T47D (cell line): ENCODE results near the gene MSRB2.

ENCODE experiments used
- DNase-seq, 2 experiments: peaks; one replicate each; pipeline versions ENCODE4 v3.0.0 to v3.0.0-alpha.2; 2011 to 2012; ENCODE audit warnings: low read depth in 1 of 2, low spot score in 1 of 2
- JUND ChIP-seq: IDR thresholded peaks from 2 replicates; pipeline ENCODE4 v1.6.1; 2012; ENCODE audit warnings: low read depth
- in situ Hi-C: cut with HindIII; loops from 2 replicates; pipeline ENCODE4 v1.10.0; 2016; ENCODE audit warnings: low sequenced_read_pairs, low pct_unique_long_range_greater_than_20kb

The MSRB2 gene

DNA sequence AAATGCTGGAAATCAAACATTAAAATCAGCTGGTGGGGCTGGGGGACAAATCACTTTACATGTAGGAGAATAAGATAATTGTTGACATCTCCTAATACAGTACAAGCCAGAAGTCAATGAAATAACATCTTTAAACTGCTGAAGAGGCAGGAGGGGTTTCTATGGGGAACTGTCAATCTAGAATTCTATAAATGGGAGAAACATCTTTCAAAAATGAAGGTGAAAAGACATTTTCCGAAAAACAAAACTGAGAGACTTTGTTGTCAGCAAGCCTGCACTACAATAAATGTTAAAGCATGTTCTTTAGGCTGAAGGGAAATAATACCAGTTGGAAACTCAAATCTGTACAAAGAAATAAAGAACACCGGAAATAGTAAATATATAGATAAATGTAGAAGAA lies 17.3 kb upstream of the MSRB2 start:
- no peak for DNase-seq
- in situ Hi-C loops, result no loop called here
- TF ChIP-seq JUND, result no peak

GRCh38 chr10:23079700-23080099 lies 15.7 kb upstream of the MSRB2 start:
- DNase-seq, result peak in 1 of 2 experiments; percentile 27
- no peak for TF ChIP-seq JUND

GRCh38 chr10:23080262-23080661 lies 15.1 kb upstream of the MSRB2 start:
- in situ Hi-C loops, result no loop called here
- TF ChIP-seq JUND, result no peak

More at GRCh38 chr10:23079700-23080099, 15.7 kb upstream of the MSRB2 start:
- in situ Hi-C loops, result no loop called here

DNA sequence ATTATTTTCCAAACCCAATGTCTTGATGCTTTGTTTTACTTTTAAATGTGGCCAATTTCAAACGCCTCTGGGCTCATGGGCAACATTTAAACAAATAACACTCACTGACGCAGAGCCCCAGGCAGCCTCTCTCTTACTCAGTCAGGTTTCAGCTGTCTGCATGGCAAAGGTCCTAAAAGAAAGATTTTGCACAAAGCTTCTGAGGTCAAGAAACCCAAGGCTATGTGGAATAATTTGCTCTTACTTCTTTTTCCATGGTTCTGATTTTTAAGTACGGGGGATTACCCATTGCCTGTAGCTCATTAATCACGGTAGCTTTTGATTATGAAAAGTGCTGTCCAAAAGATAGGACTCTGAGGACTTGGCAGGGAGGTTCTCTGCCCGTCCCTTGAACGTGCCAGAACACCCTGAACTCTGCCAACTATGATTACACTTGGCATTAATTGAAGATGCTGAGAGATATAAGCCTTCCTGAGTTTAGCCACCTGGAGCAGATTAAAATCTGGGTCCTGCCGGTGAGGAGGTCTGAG lies 14.1 kb upstream of the MSRB2 start:
- DNase-seq, result peak in 1 of 2 experiments; percentile 51
- in situ Hi-C loops, result no loop called here
- TF ChIP-seq JUND, result no peak

More at GRCh38 chr10:23080262-23080661, 15.1 kb upstream of the MSRB2 start:
- no peak for DNase-seq

DNA sequence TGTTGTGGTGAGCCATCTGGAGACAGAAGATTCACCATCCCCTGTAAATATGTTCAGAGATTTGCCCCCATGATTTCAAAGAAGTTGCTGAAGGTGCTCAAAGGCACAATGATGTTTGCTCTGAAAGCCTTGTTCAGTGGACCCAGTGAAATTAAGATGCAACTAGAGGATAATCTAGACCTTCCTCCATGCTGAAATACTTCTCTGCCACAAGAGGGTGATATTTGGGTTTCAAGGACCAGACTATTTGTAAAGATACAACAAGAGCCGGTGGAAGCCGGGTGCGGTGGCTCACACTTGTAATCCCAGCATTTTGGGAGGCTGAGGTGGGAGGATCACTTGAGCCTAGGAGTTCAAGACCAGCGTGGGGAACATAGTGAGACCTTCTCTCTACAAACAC lies 13.5 kb upstream of the MSRB2 start:
- no peak for TF ChIP-seq JUND
- DNase-seq, result peak in 1 of 2 experiments; percentile 64
- in situ Hi-C loops, result no loop called here

DNA sequence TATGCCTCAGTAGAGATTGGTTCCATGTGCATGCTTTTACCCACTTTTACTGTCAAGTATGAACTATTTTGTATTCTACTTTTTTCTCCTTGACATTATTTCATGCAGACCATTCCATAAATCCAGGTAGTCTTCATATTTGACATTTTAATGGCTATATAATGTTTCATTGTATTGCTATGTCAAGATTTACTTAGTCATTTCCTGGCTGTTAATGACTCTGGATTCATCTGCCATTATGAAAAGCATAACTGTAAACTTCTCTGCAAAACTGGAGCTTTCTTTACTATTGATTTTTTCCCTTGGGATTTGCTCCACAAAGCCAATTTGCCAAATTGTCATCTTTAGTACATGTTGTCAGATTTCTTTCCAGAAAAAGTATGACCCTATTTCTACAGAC lies 6.8 kb upstream of the MSRB2 start:
- in situ Hi-C loops, result no loop called here
- TF ChIP-seq JUND, result no peak
- DNase-seq, result no peak

GRCh38 chr10:23094786-23095403 lies 484 bp upstream of the MSRB2 start:
- no peak for TF ChIP-seq JUND
- no peak for DNase-seq
- in situ Hi-C loops, result no loop called here

DNA sequence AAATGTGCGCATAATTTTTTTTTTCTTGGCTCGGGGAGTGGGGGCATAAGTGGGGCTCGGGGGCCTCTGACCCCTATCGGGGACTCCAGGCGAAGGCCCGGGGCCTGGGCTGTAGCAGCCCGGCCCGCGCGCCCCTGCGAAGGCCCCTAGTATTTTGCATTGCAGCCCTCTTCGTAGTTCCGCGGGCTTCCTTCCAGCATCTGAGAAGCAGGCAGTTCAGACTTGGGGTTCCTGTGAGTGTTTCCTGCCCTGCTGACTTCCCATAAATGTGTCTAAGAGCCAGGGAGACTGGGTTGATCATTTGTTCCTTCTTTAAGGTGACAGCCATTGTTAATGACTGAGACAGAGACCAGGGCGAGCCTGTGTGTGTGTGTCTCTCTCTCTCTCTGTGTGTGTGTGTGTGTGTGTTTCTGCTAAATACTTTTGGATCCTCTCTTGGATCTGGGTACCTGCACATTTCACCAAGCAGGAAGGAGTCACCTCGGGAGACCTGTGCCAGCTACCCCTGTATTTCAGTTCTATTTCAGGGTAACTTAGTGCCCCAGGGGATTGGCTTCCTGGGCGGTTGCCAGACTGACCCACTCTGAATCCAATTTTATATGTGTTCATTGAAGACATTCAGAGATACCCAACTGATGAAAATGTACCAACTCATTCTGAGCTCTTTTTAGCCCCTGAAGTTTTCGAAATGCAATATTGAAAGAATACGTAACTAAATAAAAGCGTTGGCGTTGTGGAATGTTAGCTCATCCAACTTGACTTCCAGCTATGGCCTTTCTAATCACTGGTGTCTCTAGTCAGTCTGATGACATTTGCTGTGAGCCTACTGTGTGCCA lies 805 bp downstream of the MSRB2 start:
- in situ Hi-C loops, result no loop called here
- peak in 1 of 2 experiments; percentile 30 for DNase-seq
- TF ChIP-seq JUND, result no peak

GRCh38 chr10:23096802-23097549 lies 1.6 kb downstream of the MSRB2 start:
- in situ Hi-C loops, result no loop called here
- no peak for TF ChIP-seq JUND
- no peak for DNase-seq

DNA sequence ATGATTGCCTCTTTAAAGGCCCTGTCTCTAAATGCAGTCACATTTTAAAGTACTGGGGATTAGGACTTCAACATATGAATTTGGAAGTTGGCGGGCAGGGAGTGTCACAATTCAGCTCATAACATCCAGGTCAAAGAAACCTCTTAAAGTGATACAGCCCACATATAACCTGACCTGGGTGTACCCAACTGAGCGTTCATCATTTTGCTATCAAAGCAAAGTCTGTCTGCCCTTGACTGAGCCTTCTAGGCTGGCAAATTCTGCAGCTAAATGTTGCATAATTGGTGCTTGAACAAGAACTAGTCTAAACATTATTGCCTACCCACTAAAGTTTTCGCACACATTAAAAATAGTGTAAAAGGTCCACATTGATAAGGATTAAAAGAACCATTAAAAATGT lies 3.7 kb downstream of the MSRB2 start:
- no peak for DNase-seq
- in situ Hi-C loops, result no loop called here
- no peak for TF ChIP-seq JUND

GRCh38 chr10:23099816-23100215 lies 4.4 kb downstream of the MSRB2 start:
- in situ Hi-C loops, result no loop called here
- no peak for DNase-seq
- no peak for TF ChIP-seq JUND

DNA sequence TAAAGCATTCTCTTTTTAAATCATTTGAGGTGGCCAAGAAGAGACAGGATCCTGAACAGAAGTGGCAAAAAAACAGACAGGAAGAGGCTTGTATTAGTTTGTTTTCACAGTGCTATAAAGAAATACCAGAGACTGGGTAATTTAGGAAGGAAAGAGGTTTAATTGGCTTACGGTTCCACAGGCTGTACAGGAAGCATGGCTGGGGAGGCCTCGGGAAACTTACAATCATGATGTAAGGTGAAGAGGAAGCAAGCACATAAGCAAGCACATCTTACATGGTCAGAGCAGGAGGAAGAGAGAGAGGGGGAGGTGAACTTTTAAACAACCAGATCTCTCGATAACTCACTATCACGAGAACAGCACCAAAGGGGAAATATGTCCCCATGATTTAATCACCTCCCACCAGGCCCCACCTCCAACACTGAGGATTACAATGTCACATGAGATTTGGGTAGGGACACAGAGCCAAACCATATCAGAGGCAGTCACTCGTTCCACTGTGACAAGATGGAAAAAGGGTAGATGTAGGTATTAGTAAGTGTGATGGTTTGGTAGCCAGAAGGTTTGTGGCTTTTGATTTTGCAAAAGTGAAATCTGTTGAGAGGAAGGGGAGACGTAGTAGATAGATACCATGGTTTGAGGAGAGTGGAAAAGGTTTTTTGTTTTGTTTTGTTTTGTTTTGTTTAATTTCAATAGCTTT lies 5.1 kb downstream of the MSRB2 start:
- in situ Hi-C loops, result no loop called here
- no peak for TF ChIP-seq JUND
- no peak for DNase-seq
